ENCODE results near the gene CDH4. TPM values are rescaled to one million over a fixed set of nuclear protein-coding genes. Genes with fewer than 3 reads are reported as not detected.

CDH4 gene
- total and polyA plus RNA-seq, 7 donors, result under 0.01 to 0.06 TPM; not detected in 5

- 84 to 89% methylated on average over 16 of the region's 16 CpGs for WGBS, 2 donors
- peaks cover 0 to 19% (median 0%) of the 10 kb centered on the region in 3 donors for H3K27me3 ChIP-seq
- H3K4me1 ChIP-seq, result no peaks in the 10 kb centered on the region
- no peak for DNase-seq
- no peaks in the 10 kb centered on the region for H3K36me3 ChIP-seq
- no peak overlapping the region for H3K27ac ChIP-seq
- H3K9me3 ChIP-seq, result peaks cover 0 to 4% (median 0%) of the 10 kb centered on the region in 4 donors
- intact Hi-C loops (cut with DNase I), result no loop called here
- H3K4me3 ChIP-seq, result no peak overlapping the region
- no peak for TF ChIP-seq EP300 (IDR thresholded peaks at IDR 0.05)
These were observed 231.4 kb downstream of the CDH4 start for GRCh38 chr20:61483336-61484067.

- Histone ChIP-seq H3K27ac (no peak overlapping the region), H3K4me1 (no peaks in the 10 kb centered on the region), H3K36me3 (no peaks in the 10 kb centered on the region), H3K4me3 (no peak overlapping the region), H3K27me3 (peaks cover 0 to 8% (median 0%) of the 10 kb centered on the region in 3 donors), H3K9me3 (no peaks in the 10 kb centered on the region)
- intact Hi-C loops (cut with DNase I), result no loop called here
- TF ChIP-seq POLR2AphosphoS5 (IDR thresholded peaks at IDR 0.05), result no peak
- TF ChIP-seq, protein P1, sequence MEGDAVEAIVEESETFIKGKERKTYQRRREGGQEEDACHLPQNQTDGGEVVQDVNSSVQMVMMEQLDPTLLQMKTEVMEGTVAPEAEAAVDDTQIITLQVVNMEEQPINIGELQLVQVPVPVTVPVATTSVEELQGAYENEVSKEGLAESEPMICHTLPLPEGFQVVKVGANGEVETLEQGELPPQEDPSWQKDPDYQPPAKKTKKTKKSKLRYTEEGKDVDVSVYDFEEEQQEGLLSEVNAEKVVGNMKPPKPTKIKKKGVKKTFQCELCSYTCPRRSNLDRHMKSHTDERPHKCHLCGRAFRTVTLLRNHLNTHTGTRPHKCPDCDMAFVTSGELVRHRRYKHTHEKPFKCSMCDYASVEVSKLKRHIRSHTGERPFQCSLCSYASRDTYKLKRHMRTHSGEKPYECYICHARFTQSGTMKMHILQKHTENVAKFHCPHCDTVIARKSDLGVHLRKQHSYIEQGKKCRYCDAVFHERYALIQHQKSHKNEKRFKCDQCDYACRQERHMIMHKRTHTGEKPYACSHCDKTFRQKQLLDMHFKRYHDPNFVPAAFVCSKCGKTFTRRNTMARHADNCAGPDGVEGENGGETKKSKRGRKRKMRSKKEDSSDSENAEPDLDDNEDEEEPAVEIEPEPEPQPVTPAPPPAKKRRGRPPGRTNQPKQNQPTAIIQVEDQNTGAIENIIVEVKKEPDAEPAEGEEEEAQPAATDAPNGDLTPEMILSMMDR (IDR thresholded peaks at IDR 0.05), result no peak
- no peak for TF ChIP-seq POLR2A (IDR thresholded peaks at IDR 0.05)
- no peak for TF ChIP-seq EP300 (IDR thresholded peaks at IDR 0.05)
- DNase-seq, result no peak
- 87 to 91% methylated on average over 6 of the region's 6 CpGs for WGBS, 2 donors
These were observed 234.1 kb downstream of the CDH4 start for GRCh38 chr20:61486198-61486597.

DNA sequence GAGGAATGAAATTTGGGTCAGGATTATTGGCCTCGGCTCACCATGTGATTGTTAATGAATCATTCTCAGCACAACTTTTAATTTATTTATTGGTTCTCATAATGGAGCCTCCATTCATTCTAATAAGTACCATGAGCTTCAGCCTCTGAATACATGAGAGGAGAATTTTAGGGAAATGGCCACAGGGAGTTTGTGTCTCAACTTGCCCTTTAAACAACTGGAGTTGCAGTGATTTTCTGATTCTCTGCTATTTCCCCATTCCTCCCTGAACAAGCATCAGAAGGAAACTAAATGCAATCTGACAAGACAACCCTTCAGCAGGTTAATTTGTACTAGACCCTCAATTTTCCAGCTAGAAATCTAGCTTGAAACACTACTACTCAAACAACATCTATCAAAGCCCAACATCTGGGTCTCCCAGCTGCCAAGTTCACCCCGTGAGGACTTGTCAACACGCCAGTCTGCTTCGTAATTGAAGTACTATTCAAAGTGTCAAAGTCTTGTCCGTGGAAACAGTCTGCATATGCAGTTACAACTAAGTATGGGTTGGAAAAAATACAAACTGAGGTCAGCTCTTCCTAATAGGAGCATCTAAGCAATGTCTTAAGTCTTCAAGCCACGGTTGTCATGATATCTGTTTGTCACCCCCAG lies 235.4 kb downstream of the CDH4 start:
- intact Hi-C loops (cut with DNase I), result no loop called here
- no peak for DNase-seq

GRCh38 chr20:61487997-61488371 lies 235.9 kb downstream of the CDH4 start:
- 70 to 73% methylated on average over 7 of the region's 7 CpGs for WGBS, 2 donors
- no peak for DNase-seq
- Histone ChIP-seq H3K9me3 (no peaks in the 10 kb centered on the region), H3K4me3 (no peak overlapping the region), H3K4me1 (no peaks in the 10 kb centered on the region), H3K27me3 (peaks cover 0 to 8% (median 0%) of the 10 kb centered on the region in 3 donors), H3K27ac (no peak overlapping the region), H3K36me3 (no peaks in the 10 kb centered on the region)
- TF ChIP-seq EP300 (IDR thresholded peaks at IDR 0.05), result no peak
- TF ChIP-seq POLR2AphosphoS5 (IDR thresholded peaks at IDR 0.05), result no peak
- TF ChIP-seq, protein P1 (IDR thresholded peaks at IDR 0.05), result no peak
- TF ChIP-seq POLR2A (IDR thresholded peaks at IDR 0.05), result no peak
- intact Hi-C loops (cut with DNase I), result no loop called here

More for the DNA sequence above, 235.4 kb downstream of the CDH4 start:
- Histone ChIP-seq H3K36me3 (no peaks in the 10 kb centered on the region), H3K27me3 (peaks cover 0 to 8% (median 0%) of the 10 kb centered on the region in 3 donors), H3K4me3 (no peak overlapping the region), H3K27ac (no peak overlapping the region), H3K9me3 (no peaks in the 10 kb centered on the region), H3K4me1 (no peaks in the 10 kb centered on the region)
- TF ChIP-seq POLR2A (IDR thresholded peaks at IDR 0.05), result no peak
- TF ChIP-seq EP300 (IDR thresholded peaks at IDR 0.05), result no peak
- no peak for TF ChIP-seq POLR2AphosphoS5 (IDR thresholded peaks at IDR 0.05)
- TF ChIP-seq, protein P1 (IDR thresholded peaks at IDR 0.05), result no peak
- WGBS, 2 donors, result 64 to 74% methylated on average over 6 of the region's 6 CpGs

- 75% methylated on average over 5 of the region's 5 CpGs for WGBS, 2 donors
- H3K4me1 ChIP-seq, result no peaks in the 10 kb centered on the region
- intact Hi-C loops (cut with DNase I), result no loop called here
These were observed 238.7 kb downstream of the CDH4 start for GRCh38 chr20:61490721-61491120.

More at GRCh38 chr20:61490721-61491120, 238.7 kb downstream of the CDH4 start:
- Histone ChIP-seq H3K4me3 (no peak overlapping the region), H3K27ac (no peak overlapping the region), H3K36me3 (no peaks in the 10 kb centered on the region), H3K27me3 (peaks cover 0 to 19% (median 5%) of the 10 kb centered on the region in 3 donors), H3K9me3 (no peaks in the 10 kb centered on the region)
- DNase-seq, result no peak
- no peak for TF ChIP-seq EP300 (IDR thresholded peaks at IDR 0.05)
- TF ChIP-seq POLR2A (IDR thresholded peaks at IDR 0.05), result no peak
- TF ChIP-seq POLR2AphosphoS5 (IDR thresholded peaks at IDR 0.05), result no peak
- TF ChIP-seq, protein P1 (IDR thresholded peaks at IDR 0.05), result no peak

Measured in sigmoid colon (tissue), 7 donors.